NCI-H2107 treated with DMSO at 0.1 percent for 48 hours (cell line): Measurements from ENCODE around the gene WWOX.

Experiments used
- DNase-seq: peaks from one replicate; lab custom pipeline; 2025; ENCODE audit not compliant: unreplicated experiment; lab: John Stamatoyannopoulos, UW

Gene WWOX

GRCh38 chr16:79171931-79172705 lies 1072.7 kb downstream of the WWOX start:
- peak; percentile 63 for DNase-seq

- no peak for DNase-seq
These were observed 1073.6 kb downstream of the WWOX start for GRCh38 chr16:79172976-79173500.

GRCh38 chr16:79173919-79174318 lies 1074.5 kb downstream of the WWOX start:
- DNase-seq = no peak

- no peak for DNase-seq
These were observed 1076.0 kb downstream of the WWOX start for GRCh38 chr16:79175286-79176057.

- no peak for DNase-seq
These were observed 1077.6 kb downstream of the WWOX start for GRCh38 chr16:79177018-79177417.

GRCh38 chr16:79181419-79181818 lies 1082.0 kb downstream of the WWOX start:
- DNase-seq = no peak

- no peak for DNase-seq
These were observed 1083.2 kb downstream of the WWOX start for GRCh38 chr16:79182616-79183015.

GRCh38 chr16:79183571-79183970 lies 1084.1 kb downstream of the WWOX start:
- no peak for DNase-seq

- no peak for DNase-seq
These were observed 1085.1 kb downstream of the WWOX start for GRCh38 chr16:79184464-79185030.

GRCh38 chr16:79185711-79186110 lies 1086.3 kb downstream of the WWOX start:
- DNase-seq = no peak

- DNase-seq = no peak
These were observed 1086.7 kb downstream of the WWOX start for GRCh38 chr16:79186196-79186595.

- no peak for DNase-seq
These were observed 1088.8 kb downstream of the WWOX start for GRCh38 chr16:79188115-79188738.

GRCh38 chr16:79188739-79189122 lies 1089.3 kb downstream of the WWOX start:
- DNase-seq = no peak

- no peak for DNase-seq
These were observed 1091.1 kb downstream of the WWOX start for GRCh38 chr16:79190542-79190941.

GRCh38 chr16:79191933-79192332 lies 1092.5 kb downstream of the WWOX start:
- no peak for DNase-seq

GRCh38 chr16:79192904-79193303 lies 1093.5 kb downstream of the WWOX start:
- no peak for DNase-seq

GRCh38 chr16:79194291-79194690 lies 1094.8 kb downstream of the WWOX start:
- no peak for DNase-seq

GRCh38 chr16:79195938-79196337 lies 1096.5 kb downstream of the WWOX start:
- no peak for DNase-seq

GRCh38 chr16:79201436-79201835 lies 1102.0 kb downstream of the WWOX start:
- DNase-seq = no peak

- DNase-seq = no peak
These were observed 1103.5 kb downstream of the WWOX start for GRCh38 chr16:79202977-79203376.

GRCh38 chr16:79204486-79204885 lies 1105.0 kb downstream of the WWOX start:
- no peak for DNase-seq
